ENCODE results near the gene NUMBL. TPM values are rescaled to one million over a fixed set of nuclear protein-coding genes. Genes with fewer than 3 reads are reported as not detected.

Gene NUMBL
- total and polyA plus RNA-seq, 2 of the 4 experiments (the other 2 are of a cell fraction) = 6.3 to 29.0 TPM

DNA sequence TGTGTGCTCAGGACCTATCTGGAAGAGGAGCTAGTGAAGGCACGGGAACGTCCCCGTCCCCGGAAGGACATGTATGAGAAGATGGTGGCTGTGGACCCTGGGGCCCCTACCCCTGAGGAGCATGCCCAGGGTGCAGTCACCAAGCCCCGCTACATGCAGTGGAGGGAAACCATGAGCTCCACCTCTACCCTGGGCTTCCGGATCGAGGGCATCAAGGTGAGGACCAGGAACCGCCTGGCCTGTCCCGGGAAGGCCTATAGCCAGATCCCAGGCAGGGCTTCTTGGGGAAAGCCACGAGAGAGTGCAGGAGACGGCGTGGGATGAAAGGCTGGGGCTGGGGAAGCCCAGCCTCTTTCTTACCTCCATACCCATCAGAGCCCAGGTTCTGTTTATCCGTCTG is 42.7 kb upstream of the NUMBL start:
- H2BK15ac ChIP-seq (ENCODE audit: low read depth, low read length) = no peak overlapping the region
- no peak overlapping the region for H3K9ac ChIP-seq (ENCODE audit: low read depth, low read length)
- no peak overlapping the region for H2BK5ac ChIP-seq (ENCODE audit: low read depth, low read length, poor library complexity, severe bottlenecking)
- no peaks in the 10 kb centered on the region for H3K4me1 ChIP-seq (ENCODE audit: control insufficient read depth, insufficient read depth, low read length)
- POLR2A ChIA-PET (ENCODE audit: unreplicated experiment) = no interaction called here
- no peaks in the 10 kb centered on the region for H3K9me1 ChIP-seq (ENCODE audit: insufficient read depth, low read length)
- H3K56ac ChIP-seq (ENCODE audit: extremely low read depth, insufficient read depth, low read length) = no peak overlapping the region
- H3K79me1 ChIP-seq (ENCODE audit: low read depth in 1 of 2, low read length in 2 of 2) = 0 out of 4 replicates have a peak, but pooled peaks cover 0 to 4% of the 10 kb centered on the region in 2 experiments
- H3K23ac ChIP-seq (ENCODE audit: low read depth, low read length) = no peak overlapping the region
- H4K20me1 ChIP-seq (ENCODE audit: insufficient read depth, low read length) = no peaks in the 10 kb centered on the region
- no peak overlapping the region for H3K4me2 ChIP-seq (ENCODE audit: low read depth, low read length)
- DNase-seq (no peak), ATAC-seq (ENCODE audit: low read depth) (no peak)
- no peak overlapping the region for H3K14ac ChIP-seq (replicated peaks; ENCODE audit: low read depth, low read length)
- no peak overlapping the region for H2AK5ac ChIP-seq (ENCODE audit: low read depth, low read length)
- no peaks in the 10 kb centered on the region for H3K9me3 ChIP-seq (ENCODE audit: control insufficient read depth, insufficient read depth, low read length)
- no peak overlapping the region for H4K8ac ChIP-seq (ENCODE audit: low read depth in 2 of 2, low read length in 2 of 2)
- no peaks in the 10 kb centered on the region for H3K27me3 ChIP-seq (ENCODE audit: control insufficient read depth, insufficient read depth, low read length)
- dilution Hi-C loops (cut with HindIII; ENCODE audit: low sequenced_read_pairs, unreplicated experiment) = no loop called here
- no peak overlapping the region for H3K4ac ChIP-seq (ENCODE audit: low read depth, low read length)
- BruUV-seq (replicated peaks) = no TSS peak
- no peak overlapping the region for H3K4me3 ChIP-seq (ENCODE audit: insufficient read depth, low read depth, low read length)
- TF ChIP-seq MXI1 (IDR thresholded peaks at IDR 0.05; ENCODE audit: borderline replicate concordance, low read depth, low read length) (no peak), RAD21 (IDR thresholded peaks at IDR 0.05; ENCODE audit: low read length) (no peak), RCOR1 (IDR thresholded peaks at IDR 0.05; ENCODE audit: insufficient replicate concordance, low read length) (no peak), CEBPB (IDR thresholded peaks at IDR 0.05; ENCODE audit: low read depth, low read length) (no peak), BHLHE40 (IDR thresholded peaks at IDR 0.05; ENCODE audit: low read depth, low read length) (no peak), RFX5 (IDR thresholded peaks at IDR 0.05; ENCODE audit: low read depth, low read length) (no peak), ELK1 (IDR thresholded peaks at IDR 0.05; ENCODE audit: borderline replicate concordance, low read depth, low read length) (no peak), MAFK (IDR thresholded peaks at IDR 0.05; ENCODE audit: low read depth, low read length) (no peak), CHD1 (IDR thresholded peaks at IDR 0.05; ENCODE audit: low read depth, low read length) (no peak), NFE2L2 (IDR thresholded peaks at IDR 0.05; ENCODE audit: low read depth, low read length) (no peak), SMC3 (IDR thresholded peaks at IDR 0.05; ENCODE audit: low read depth, low read length) (no peak), POLR2A (IDR thresholded peaks at IDR 0.05; ENCODE audit: low read depth, low read length) (no peak), MAZ (IDR thresholded peaks at IDR 0.05; ENCODE audit: borderline replicate concordance, low read depth, low read length) (no peak), FOS (IDR thresholded peaks at IDR 0.05; ENCODE audit: low read depth, low read length) (no peak)
- TF ChIP-seq, protein P1, sequence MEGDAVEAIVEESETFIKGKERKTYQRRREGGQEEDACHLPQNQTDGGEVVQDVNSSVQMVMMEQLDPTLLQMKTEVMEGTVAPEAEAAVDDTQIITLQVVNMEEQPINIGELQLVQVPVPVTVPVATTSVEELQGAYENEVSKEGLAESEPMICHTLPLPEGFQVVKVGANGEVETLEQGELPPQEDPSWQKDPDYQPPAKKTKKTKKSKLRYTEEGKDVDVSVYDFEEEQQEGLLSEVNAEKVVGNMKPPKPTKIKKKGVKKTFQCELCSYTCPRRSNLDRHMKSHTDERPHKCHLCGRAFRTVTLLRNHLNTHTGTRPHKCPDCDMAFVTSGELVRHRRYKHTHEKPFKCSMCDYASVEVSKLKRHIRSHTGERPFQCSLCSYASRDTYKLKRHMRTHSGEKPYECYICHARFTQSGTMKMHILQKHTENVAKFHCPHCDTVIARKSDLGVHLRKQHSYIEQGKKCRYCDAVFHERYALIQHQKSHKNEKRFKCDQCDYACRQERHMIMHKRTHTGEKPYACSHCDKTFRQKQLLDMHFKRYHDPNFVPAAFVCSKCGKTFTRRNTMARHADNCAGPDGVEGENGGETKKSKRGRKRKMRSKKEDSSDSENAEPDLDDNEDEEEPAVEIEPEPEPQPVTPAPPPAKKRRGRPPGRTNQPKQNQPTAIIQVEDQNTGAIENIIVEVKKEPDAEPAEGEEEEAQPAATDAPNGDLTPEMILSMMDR (conservative IDR thresholded peaks at IDR 0.05; ENCODE audit: low read depth, low read length) = no peak
- TF ChIP-seq, protein P2, sequence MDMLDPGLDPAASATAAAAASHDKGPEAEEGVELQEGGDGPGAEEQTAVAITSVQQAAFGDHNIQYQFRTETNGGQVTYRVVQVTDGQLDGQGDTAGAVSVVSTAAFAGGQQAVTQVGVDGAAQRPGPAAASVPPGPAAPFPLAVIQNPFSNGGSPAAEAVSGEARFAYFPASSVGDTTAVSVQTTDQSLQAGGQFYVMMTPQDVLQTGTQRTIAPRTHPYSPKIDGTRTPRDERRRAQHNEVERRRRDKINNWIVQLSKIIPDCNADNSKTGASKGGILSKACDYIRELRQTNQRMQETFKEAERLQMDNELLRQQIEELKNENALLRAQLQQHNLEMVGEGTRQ (IDR thresholded peaks at IDR 0.05; ENCODE audit: low read depth, low read length) = no peak
- H4K5ac ChIP-seq (ENCODE audit: low read depth, low read length) = no peak overlapping the region
- no peak overlapping the region for H2BK120ac ChIP-seq (ENCODE audit: low read depth, low read length)
- H2AFZ ChIP-seq (replicated peaks; ENCODE audit: low read length, poor library complexity) = no peak overlapping the region
- intact Hi-C loops (cut with micrococcal nuclease) = no loop called here
- in situ Hi-C loops (cut with MboI; ENCODE audit: low sequenced_read_pairs) = no loop called here
- peaks cover 67% of the 10 kb centered on the region for H3K36me3 ChIP-seq (ENCODE audit: control insufficient read depth, insufficient read depth, low read length)
- no peak overlapping the region for H2BK20ac ChIP-seq (ENCODE audit: low read depth, low read length)
- H4K91ac ChIP-seq (ENCODE audit: insufficient read depth, low read depth, low read length) = no peak overlapping the region
- H2AK9ac ChIP-seq (replicated peaks; ENCODE audit: low read depth, low read length, poor library complexity) = no peak overlapping the region
- CTCF ChIA-PET = interaction anchor here (0.5 kb wide), 1 partner anchor 20 kb away, joined by 3 read pairs; no protein-coding TSS in a partner anchor
- no peak overlapping the region for H3K27ac ChIP-seq (ENCODE audit: insufficient read depth, low read length)
- H3K18ac ChIP-seq (ENCODE audit: low read depth, low read length) = no peak overlapping the region
- 86% methylated on average over 1 of the region's 13 CpGs; no CpG with 5 or more reads in 1 of the 2 experiments for WGBS, 2 experiments (ENCODE audit: extremely low coverage in 2 of 2, insufficient read length in 1 of 2)
